ENCODE results near the gene DCBLD1. TPM values are rescaled to one million over a fixed set of nuclear protein-coding genes. Genes with fewer than 3 reads are reported as not detected.

Gene DCBLD1
- total and polyA plus RNA-seq, 2 of the 4 experiments (the other 2 are of a cell fraction): 21.1 to 27.8 TPM

- in situ Hi-C loops (cut with MboI; ENCODE audit: low sequenced_read_pairs) (no loop called here), dilution Hi-C loops (cut with HindIII; ENCODE audit: low sequenced_read_pairs, unreplicated experiment) (no loop called here), intact Hi-C loops (cut with micrococcal nuclease) (no loop called here)
- Histone ChIP-seq H2AK5ac (ENCODE audit: low read depth, low read length) (no peak overlapping the region), H4K5ac (ENCODE audit: low read depth, low read length) (no peak overlapping the region), H3K9me3 (ENCODE audit: control insufficient read depth, insufficient read depth, low read length) (no peaks in the 10 kb centered on the region), H2BK20ac (ENCODE audit: low read depth, low read length) (no peak overlapping the region), H3K9ac (ENCODE audit: low read depth, low read length) (no peak overlapping the region), H4K20me1 (ENCODE audit: insufficient read depth, low read length) (no peaks in the 10 kb centered on the region), H2BK15ac (ENCODE audit: low read depth, low read length) (no peak overlapping the region), H2BK5ac (ENCODE audit: low read depth, low read length, poor library complexity, severe bottlenecking) (no peak overlapping the region), H3K4me3 (ENCODE audit: insufficient read depth, low read depth, low read length) (no peak overlapping the region), H3K27ac (ENCODE audit: insufficient read depth, low read length) (no peak overlapping the region), H3K4me1 (ENCODE audit: control insufficient read depth, insufficient read depth, low read length) (peaks cover 3% of the 10 kb centered on the region), H4K91ac (ENCODE audit: insufficient read depth, low read depth, low read length) (no peak overlapping the region), H2AFZ (replicated peaks; ENCODE audit: low read length, poor library complexity) (no peak overlapping the region), H3K23ac (ENCODE audit: low read depth, low read length) (no peak overlapping the region), H3K9me1 (ENCODE audit: insufficient read depth, low read length) (peaks cover 3% of the 10 kb centered on the region; the same call in 1 of the 2 replicates), H3K36me3 (ENCODE audit: control insufficient read depth, insufficient read depth, low read length) (no peaks in the 10 kb centered on the region), H2AK9ac (replicated peaks; ENCODE audit: low read depth, low read length, poor library complexity) (no peak overlapping the region), H3K4me2 (ENCODE audit: low read depth, low read length) (no peak overlapping the region), H3K27me3 (ENCODE audit: control insufficient read depth, insufficient read depth, low read length) (no peaks in the 10 kb centered on the region), H4K8ac (ENCODE audit: low read depth in 2 of 2, low read length in 2 of 2) (no peak overlapping the region), H3K14ac (replicated peaks; ENCODE audit: low read depth, low read length) (no peak overlapping the region), H3K56ac (ENCODE audit: extremely low read depth, insufficient read depth, low read length) (no peak overlapping the region), H3K4ac (ENCODE audit: low read depth, low read length) (no peak overlapping the region), H2BK120ac (ENCODE audit: low read depth, low read length) (no peak overlapping the region), H3K18ac (ENCODE audit: low read depth, low read length) (no peak overlapping the region), H3K79me1 (ENCODE audit: low read depth in 1 of 2, low read length in 2 of 2) (no peaks in the 10 kb centered on the region)
- DNase-seq (no peak), ATAC-seq (ENCODE audit: low read depth) (no peak)
- POLR2A ChIA-PET (ENCODE audit: unreplicated experiment): no interaction called here
- no TSS peak for BruUV-seq (replicated peaks)
- WGBS, 2 experiments (ENCODE audit: extremely low coverage in 2 of 2, insufficient read length in 1 of 2): no CpG with 5 or more reads among the region's 1 CpG
- TF ChIP-seq CHD1 (IDR thresholded peaks at IDR 0.05; ENCODE audit: low read depth, low read length): no peak
- TF ChIP-seq MAZ (IDR thresholded peaks at IDR 0.05; ENCODE audit: borderline replicate concordance, low read depth, low read length): no peak
- CTCF ChIA-PET: no interaction called here
Measured at GRCh38 chr6:117456250-117456649, 26.2 kb upstream of the DCBLD1 start.
